ENCODE data around the gene AGL.
"Not testable (repeated sequence)": the region's sequence is repeated elsewhere in the genome, so short reads cannot be mapped to it uniquely, and the experiment has no call there.

The AGL gene

GRCh38 chr1:99942723-99943122 lies 92.6 kb downstream of the AGL start:
- Histone ChIP-seq H3K4me3 (ENCODE audit: low read depth, low read length) (no peak overlapping the region), H3K27ac (ENCODE audit: low read depth, low read length) (no peak overlapping the region)

GRCh38 chr1:99943223-99943794 lies 93.1 kb downstream of the AGL start:
- no peak overlapping the region for H3K4me3 ChIP-seq (ENCODE audit: low read depth, low read length)
- H3K4me1 ChIP-seq (ENCODE audit: control insufficient read depth, insufficient read depth, low read length) = peaks cover 4% of the 10 kb centered on the region; the same call in 1 of the 2 replicates
- H3K9ac ChIP-seq (ENCODE audit: low read length) = no peak overlapping the region
- no peaks in the 10 kb centered on the region for H3K9me3 ChIP-seq (ENCODE audit: control insufficient read depth, insufficient read depth, low read depth, low read length)
- H3K27ac ChIP-seq (ENCODE audit: low read depth, low read length) = no peak overlapping the region; the same call in 1 of the 2 replicates
- no peaks in the 10 kb centered on the region for H3K36me3 ChIP-seq (ENCODE audit: control insufficient read depth, insufficient read depth, low read length)
- no peaks in the 10 kb centered on the region for H3K27me3 ChIP-seq (ENCODE audit: control insufficient read depth, insufficient read depth, low read length)

More at GRCh38 chr1:99942723-99943122, 92.6 kb downstream of the AGL start:
- H3K9me3 ChIP-seq (ENCODE audit: control insufficient read depth, insufficient read depth, low read depth, low read length) = no peaks in the 10 kb centered on the region
- H3K36me3 ChIP-seq (ENCODE audit: control insufficient read depth, insufficient read depth, low read length) = no peaks in the 10 kb centered on the region
- H3K9ac ChIP-seq (ENCODE audit: low read length) = no peak overlapping the region
- H3K27me3 ChIP-seq (ENCODE audit: control insufficient read depth, insufficient read depth, low read length) = no peaks in the 10 kb centered on the region
- H3K4me1 ChIP-seq (ENCODE audit: control insufficient read depth, insufficient read depth, low read length) = peaks cover 4% of the 10 kb centered on the region; the same call in 1 of the 2 replicates

GRCh38 chr1:99944192-99944591 lies 94.0 kb downstream of the AGL start:
- Histone ChIP-seq H3K4me3 (ENCODE audit: low read depth, low read length) (no peak overlapping the region), H3K4me1 (ENCODE audit: control insufficient read depth, insufficient read depth, low read length) (peaks cover 4% of the 10 kb centered on the region; the same call in 1 of the 2 replicates), H3K36me3 (ENCODE audit: control insufficient read depth, insufficient read depth, low read length) (no peaks in the 10 kb centered on the region), H3K9me3 (ENCODE audit: control insufficient read depth, insufficient read depth, low read depth, low read length) (no peaks in the 10 kb centered on the region), H3K27me3 (ENCODE audit: control insufficient read depth, insufficient read depth, low read length) (no peaks in the 10 kb centered on the region), H3K27ac (ENCODE audit: low read depth, low read length) (no peak overlapping the region), H3K9ac (ENCODE audit: low read length) (no peak overlapping the region)

- Histone ChIP-seq H3K9me3 (ENCODE audit: control insufficient read depth, insufficient read depth, low read depth, low read length) (no peaks in the 10 kb centered on the region), H3K4me3 (ENCODE audit: low read depth, low read length) (no peak overlapping the region), H3K27ac (ENCODE audit: low read depth, low read length) (no peak overlapping the region; the same call in 1 of the 2 replicates), H3K9ac (ENCODE audit: low read length) (no peak overlapping the region), H3K36me3 (ENCODE audit: control insufficient read depth, insufficient read depth, low read length) (no peaks in the 10 kb centered on the region), H3K4me1 (ENCODE audit: control insufficient read depth, insufficient read depth, low read length) (peaks cover 4% of the 10 kb centered on the region; the same call in 1 of the 2 replicates), H3K27me3 (ENCODE audit: control insufficient read depth, insufficient read depth, low read length) (no peaks in the 10 kb centered on the region)
Observed at GRCh38 chr1:99945174-99945573, 95.0 kb downstream of the AGL start.

GRCh38 chr1:99950486-99950885 lies 100.3 kb downstream of the AGL start:
- H3K27me3 ChIP-seq (ENCODE audit: control insufficient read depth, insufficient read depth, low read length) = no peaks in the 10 kb centered on the region
- 0 out of 2 replicates have a peak overlapping the region, but pooled peaks have one; percentile 26 for H3K27ac ChIP-seq (ENCODE audit: low read depth, low read length)
- no peak overlapping the region for H3K9ac ChIP-seq (ENCODE audit: low read length)
- 0 out of 2 replicates have a peak, but pooled peaks cover 3% of the 10 kb centered on the region for H3K9me3 ChIP-seq (ENCODE audit: control insufficient read depth, insufficient read depth, low read depth, low read length)
- H3K4me1 ChIP-seq (ENCODE audit: control insufficient read depth, insufficient read depth, low read length) = no peaks in the 10 kb centered on the region
- H3K36me3 ChIP-seq (ENCODE audit: control insufficient read depth, insufficient read depth, low read length) = no peaks in the 10 kb centered on the region
- no peak overlapping the region for H3K4me3 ChIP-seq (ENCODE audit: low read depth, low read length)

- no peaks in the 10 kb centered on the region for H3K36me3 ChIP-seq (ENCODE audit: control insufficient read depth, insufficient read depth, low read length)
- H3K9me3 ChIP-seq (ENCODE audit: control insufficient read depth, insufficient read depth, low read depth, low read length) = 0 out of 2 replicates have a peak, but pooled peaks cover 3% of the 10 kb centered on the region
- no peak overlapping the region for H3K9ac ChIP-seq (ENCODE audit: low read length)
- H3K27me3 ChIP-seq (ENCODE audit: control insufficient read depth, insufficient read depth, low read length) = no peaks in the 10 kb centered on the region
- no peak overlapping the region for H3K4me3 ChIP-seq (ENCODE audit: low read depth, low read length)
- H3K27ac ChIP-seq (ENCODE audit: low read depth, low read length) = no peak overlapping the region
- no peaks in the 10 kb centered on the region for H3K4me1 ChIP-seq (ENCODE audit: control insufficient read depth, insufficient read depth, low read length)
Observed at GRCh38 chr1:99952522-99952921, 102.4 kb downstream of the AGL start.

- no peak overlapping the region for H3K9ac ChIP-seq (ENCODE audit: low read length)
- no peaks in the 10 kb centered on the region for H3K36me3 ChIP-seq (ENCODE audit: control insufficient read depth, insufficient read depth, low read length)
- no peak overlapping the region for H3K4me3 ChIP-seq (ENCODE audit: low read depth, low read length)
- H3K4me1 ChIP-seq (ENCODE audit: control insufficient read depth, insufficient read depth, low read length) = peaks cover 9% of the 10 kb centered on the region
- H3K27ac ChIP-seq (ENCODE audit: low read depth, low read length) = no peak overlapping the region
- no peaks in the 10 kb centered on the region for H3K27me3 ChIP-seq (ENCODE audit: control insufficient read depth, insufficient read depth, low read length)
- 0 out of 2 replicates have a peak, but pooled peaks cover 3% of the 10 kb centered on the region for H3K9me3 ChIP-seq (ENCODE audit: control insufficient read depth, insufficient read depth, low read depth, low read length)
Observed at GRCh38 chr1:99955375-99955774, 105.2 kb downstream of the AGL start.

GRCh38 chr1:99956755-99957154 lies 106.6 kb downstream of the AGL start:
- Histone ChIP-seq H3K4me1 (ENCODE audit: control insufficient read depth, insufficient read depth, low read length) (peaks cover 9% of the 10 kb centered on the region), H3K9ac (ENCODE audit: low read length) (no peak overlapping the region), H3K27ac (ENCODE audit: low read depth, low read length) (no peak overlapping the region), H3K27me3 (ENCODE audit: control insufficient read depth, insufficient read depth, low read length) (no peaks in the 10 kb centered on the region), H3K9me3 (ENCODE audit: control insufficient read depth, insufficient read depth, low read depth, low read length) (0 out of 2 replicates have a peak, but pooled peaks cover 3% of the 10 kb centered on the region), H3K36me3 (ENCODE audit: control insufficient read depth, insufficient read depth, low read length) (no peaks in the 10 kb centered on the region), H3K4me3 (ENCODE audit: low read depth, low read length) (no peak overlapping the region)

GRCh38 chr1:99957818-99958217 lies 107.7 kb downstream of the AGL start:
- Histone ChIP-seq H3K27me3 (ENCODE audit: control insufficient read depth, insufficient read depth, low read length) (no peaks in the 10 kb centered on the region), H3K9me3 (ENCODE audit: control insufficient read depth, insufficient read depth, low read depth, low read length) (0 out of 2 replicates have a peak, but pooled peaks cover 3% of the 10 kb centered on the region), H3K36me3 (ENCODE audit: control insufficient read depth, insufficient read depth, low read length) (no peaks in the 10 kb centered on the region), H3K4me1 (ENCODE audit: control insufficient read depth, insufficient read depth, low read length) (peaks cover 9% of the 10 kb centered on the region), H3K9ac (ENCODE audit: low read length) (no peak overlapping the region), H3K4me3 (ENCODE audit: low read depth, low read length) (no peak overlapping the region), H3K27ac (ENCODE audit: low read depth, low read length) (peak overlapping the region; percentile 9; the same call in 1 of the 2 replicates)

- H3K27ac ChIP-seq (ENCODE audit: low read depth, low read length); H3K27me3 ChIP-seq (ENCODE audit: control insufficient read depth, insufficient read depth, low read length); H3K9ac ChIP-seq (ENCODE audit: low read length); H3K36me3 ChIP-seq (ENCODE audit: control insufficient read depth, insufficient read depth, low read length); H3K9me3 ChIP-seq (ENCODE audit: control insufficient read depth, insufficient read depth, low read depth, low read length); H3K4me1 ChIP-seq (ENCODE audit: control insufficient read depth, insufficient read depth, low read length); H3K4me3 ChIP-seq (ENCODE audit: low read depth, low read length): not testable (repeated sequence)
Observed at GRCh38 chr1:99959189-99959705, 109.1 kb downstream of the AGL start.

GRCh38 chr1:99960260-99960659 lies 110.1 kb downstream of the AGL start:
- H3K27ac ChIP-seq (ENCODE audit: low read depth, low read length) = not testable (repeated sequence)

More at GRCh38 chr1:99960260-99960659, 110.1 kb downstream of the AGL start:
- H3K27me3 ChIP-seq (ENCODE audit: control insufficient read depth, insufficient read depth, low read length); H3K9ac ChIP-seq (ENCODE audit: low read length); H3K9me3 ChIP-seq (ENCODE audit: control insufficient read depth, insufficient read depth, low read depth, low read length); H3K4me3 ChIP-seq (ENCODE audit: low read depth, low read length); H3K4me1 ChIP-seq (ENCODE audit: control insufficient read depth, insufficient read depth, low read length); H3K36me3 ChIP-seq (ENCODE audit: control insufficient read depth, insufficient read depth, low read length): not testable (repeated sequence)

Data from HUES6 (cell line).